Kidney (tissue), 14 donors: ENCODE results near the gene GABBR2. TPM values are rescaled to one million over a fixed set of nuclear protein-coding genes. Genes with fewer than 3 reads are reported as not detected.

ENCODE experiments used
- DNase-seq, 5 donors: peaks; one replicate each; pipeline ENCODE4 v3.0.0-alpha.2; 2013 to 2020
- FAIRE-seq: peaks from 2 replicates; lab custom pipeline; 2012; peaks lifted over from hg19 to GRCh38; lab: Jason Lieb, UNC
- H3K27ac ChIP-seq, 2 donors: one replicate each; pipeline ENCODE4 v1.7.0; 2013; ENCODE audit warnings: low read depth in 2 of 2, low read length in 2 of 2, inconsistent platforms in 1 of 2
- H3K27me3 ChIP-seq: one replicate; pipeline ENCODE4 v1.7.1; 2013; ENCODE audit warnings: low read length, inconsistent platforms; ENCODE audit not compliant: control insufficient read depth, insufficient read depth
- H3K36me3 ChIP-seq, 3 donors: one replicate each; pipeline versions ENCODE4 v1.7.0 to v1.7.1; 2013; ENCODE audit warnings: low read length in 3 of 3, control low read depth in 1 of 3, inconsistent platforms in 1 of 3; ENCODE audit not compliant: insufficient read depth in 3 of 3, control insufficient read depth in 2 of 3
- H3K4me1 ChIP-seq, 3 donors: one replicate each; pipeline versions ENCODE4 v1.7.0 to v1.7.1; 2013; ENCODE audit warnings: low read length in 3 of 3, inconsistent platforms in 1 of 3, low read depth in 1 of 3; ENCODE audit not compliant: control insufficient read depth in 2 of 3, insufficient read depth in 2 of 3
- H3K4me3 ChIP-seq, 3 donors: one replicate each; pipeline versions ENCODE4 v1.7.0 to v1.8.1; 2013; ENCODE audit warnings: low read length in 3 of 3, control low read depth in 1 of 3, inconsistent platforms in 1 of 3
- H3K9ac ChIP-seq, 3 donors: one replicate each; pipeline versions ENCODE4 v1.7.0 to v1.7.1; 2013; ENCODE audit warnings: low read length in 3 of 3, control low read depth in 1 of 3, inconsistent platforms in 1 of 3
- H3K9me3 ChIP-seq, 3 donors: one replicate each; pipeline versions ENCODE4 v1.7.0 to v1.7.1; 2013; ENCODE audit warnings: low read length in 3 of 3, control low read depth in 1 of 3, inconsistent platforms in 1 of 3; ENCODE audit not compliant: control insufficient read depth in 2 of 3, insufficient read depth in 1 of 3
- CTCF ChIP-seq: IDR thresholded peaks from 3 replicates; pipeline ENCODE4 v1.5.1; 2012; ENCODE audit warnings: mild to moderate bottlenecking, moderate library complexity, borderline replicate concordance; ENCODE audit not compliant: insufficient read depth; ENCODE audit errors: extremely low read depth
- intact Hi-C: fragments of 100-400 bp; cut with DNase I; formaldehyde crosslinking; loops from one replicate; pipeline ENCODE4 v1.11.1; 2022
- polyA plus RNA-seq: library from polyadenylated mRNA; stranded (reverse); fragments of 350-450 nt; fragmentation: Illumina TruSeq; extraction: RNeasy Lipid Tissue Mini Kit (QIAGEN cat#74804); gene quantifications from one replicate; pipeline ENCODE4 v1.2.3, GENCODE V29; 2014; ENCODE audit warnings: low read depth, low replicate concordance; ENCODE audit not compliant: insufficient read depth
- total RNA-seq: library from RNA; stranded (reverse); fragmentation: NEBNext Ultra II Directional; extraction: Animal tissue kit (Norgen Biotek cat#: 25700); gene quantifications from one replicate; pipeline ENCODE4 v1.2.1, GENCODE V29; 2021
- donor health status: control.
- donor health status: control.
- donor health status: control.
- donor health status: control.
- donor health status: control.
- donor health status: DM: yes; HTN: yes; CAD: no.
- donor health status: Normal renal cell carcinoma (clear cell type).

GABBR2 gene
- total and polyA plus RNA-seq, 2 donors from 2014 or later, result 0.06 TPM; not detected in 1

DNA sequence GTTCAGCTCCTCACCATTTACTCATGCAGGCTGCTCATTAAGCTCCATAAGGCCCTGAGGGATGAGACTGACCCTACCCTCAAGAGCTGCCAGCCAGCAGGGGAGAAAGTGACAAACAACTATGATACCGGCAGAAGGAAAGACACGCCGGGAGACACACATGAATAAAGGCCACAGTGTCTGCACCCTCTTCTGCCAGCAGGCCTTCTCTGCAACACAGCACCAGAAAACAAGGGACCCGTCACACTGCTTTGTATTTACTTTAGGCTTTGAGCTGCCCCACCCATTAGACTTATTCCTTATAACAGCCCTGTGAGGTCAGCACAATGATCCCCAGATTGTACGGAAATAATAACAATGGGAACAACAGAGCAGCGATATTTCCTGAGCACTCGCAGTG, 7.2 kb downstream of the GABBR2 start:
- Histone ChIP-seq H3K4me1 (no peaks in the 10 kb centered on the region), H3K9ac (no peak overlapping the region), H3K27ac (no peak overlapping the region), H3K4me3 (no peak overlapping the region), H3K9me3 (peaks cover 0 to 5% (median 0%) of the 10 kb centered on the region in 3 donors), H3K36me3 (no peaks in the 10 kb centered on the region), H3K27me3 (peaks cover 4% of the 10 kb centered on the region)
- DNase-seq (no peak), FAIRE-seq (no peak)
- TF ChIP-seq CTCF, result no peak
- intact Hi-C loops, result no loop called here

GRCh38 chr9:98700801-98701200, 7.9 kb downstream of the GABBR2 start:
- FAIRE-seq (no peak), DNase-seq (no peak)
- Histone ChIP-seq H3K36me3 (no peaks in the 10 kb centered on the region), H3K4me3 (no peak overlapping the region), H3K27ac (no peak overlapping the region), H3K9me3 (peaks cover 0 to 5% (median 0%) of the 10 kb centered on the region in 3 donors), H3K9ac (no peak overlapping the region), H3K27me3 (no peaks in the 10 kb centered on the region), H3K4me1 (no peaks in the 10 kb centered on the region)
- intact Hi-C loops, result no loop called here
- no peak for TF ChIP-seq CTCF

DNA sequence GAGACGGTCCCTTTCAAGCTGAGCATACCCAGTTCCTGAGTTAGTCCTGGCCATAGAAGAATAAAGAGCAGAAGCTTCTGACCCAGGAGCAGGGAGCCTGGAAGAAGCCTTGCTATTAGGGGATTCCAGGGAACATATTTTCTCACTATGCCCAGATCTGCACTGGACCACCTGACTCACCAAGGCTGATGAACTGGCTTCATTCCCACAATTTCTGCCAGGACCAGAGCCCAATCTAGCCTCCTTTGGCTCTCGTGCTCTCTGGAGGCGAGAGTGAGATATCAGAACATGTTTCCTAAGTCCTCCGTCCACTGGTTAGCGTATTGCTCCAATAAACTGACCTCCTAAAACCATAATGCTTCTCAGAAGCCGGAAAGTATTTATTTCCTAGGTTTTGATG, 9.9 kb downstream of the GABBR2 start:
- Histone ChIP-seq H3K27me3 (no peaks in the 10 kb centered on the region), H3K9ac (no peak overlapping the region)
- no peak for TF ChIP-seq CTCF

GRCh38 chr9:98694943-98695342, 13.8 kb downstream of the GABBR2 start:
- Histone ChIP-seq H3K27me3 (no peaks in the 10 kb centered on the region), H3K9me3 (no peaks in the 10 kb centered on the region), H3K4me3 (no peak overlapping the region), H3K27ac (no peak overlapping the region), H3K9ac (no peak overlapping the region), H3K36me3 (no peaks in the 10 kb centered on the region), H3K4me1 (no peaks in the 10 kb centered on the region)
- FAIRE-seq, result no peak
- intact Hi-C loops, result no loop called here
- no peak for DNase-seq
- no peak for TF ChIP-seq CTCF

More for the DNA sequence above, 9.9 kb downstream of the GABBR2 start:
- no peak overlapping the region for H3K4me3 ChIP-seq
- peaks cover 0 to 5% (median 0%) of the 10 kb centered on the region in 3 donors for H3K9me3 ChIP-seq
- DNase-seq (no peak), FAIRE-seq (no peak)
- intact Hi-C loops, result no loop called here
- no peaks in the 10 kb centered on the region for H3K4me1 ChIP-seq
- H3K27ac ChIP-seq, result no peak overlapping the region
- H3K36me3 ChIP-seq, result no peaks in the 10 kb centered on the region
